Temporal lobe (tissue), 2 donors: ENCODE results near the gene TAP1. TPM values are rescaled to one million over a fixed set of nuclear protein-coding genes. Genes with fewer than 3 reads are reported as not detected.

Experiments
- small RNA-seq: library from RNA; depleted of rRNA; stranded (forward); fragments of <200 nt; gene quantifications from one replicate; pipeline ENCODE3, GENCODE V24; 2014; ENCODE audit warnings: low replicate concordance
- total RNA-seq: library from RNA; depleted of rRNA; stranded (reverse); fragments of >200 nt; gene quantifications from one replicate; pipeline ENCODE4 v1.2.3, GENCODE V29; 2014

TAP1 gene
- total RNA-seq, 1 donor from 2014 or later = 3.4 TPM

Small RNA genes within 50 kb of the gene (small RNA-seq; reads per million reads assigned to genes)
- not detected for gene HLA-Z

Other genes with a start within 250 kb of the TAP1 start
- gene HLA-DQA1, start 216.3 kb downstream of the TAP1 start, total RNA-seq = under 0.01 TPM
- gene HLA-DQB1, start 187.0 kb downstream of the TAP1 start, total RNA-seq = not detected
- not detected for gene HLA-DQA2, start 112.3 kb downstream of the TAP1 start, total RNA-seq
- gene HLA-DQB2, start 90.2 kb downstream of the TAP1 start, total RNA-seq = not detected
- not detected for gene HLA-DOB, start 36.7 kb downstream of the TAP1 start, total RNA-seq
- gene TAP2, start 15.0 kb downstream of the TAP1 start, total RNA-seq = 2.2 TPM
- gene PSMB8, start 9.7 kb downstream of the TAP1 start, total RNA-seq = 2.0 TPM
- gene PSMB9, start 488 bp upstream of the TAP1 start, total RNA-seq = 0.74 TPM
- gene HLA-DMB, start 87.3 kb upstream of the TAP1 start, total RNA-seq = 0.49 TPM
- gene HLA-DMA, start 99.4 kb upstream of the TAP1 start, total RNA-seq = 1.5 TPM
- 68.6 TPM for gene BRD2, start 114.9 kb upstream of the TAP1 start, total RNA-seq
- gene HLA-DOA, start 155.9 kb upstream of the TAP1 start, total RNA-seq = 0.25 TPM
- 0.49 TPM for gene HLA-DPA1, start 219.9 kb upstream of the TAP1 start, total RNA-seq
- 1.2 TPM for gene HLA-DPB1, start 222.3 kb upstream of the TAP1 start, total RNA-seq